ENCODE results near the gene SSH2. TPM values are rescaled to one million over a fixed set of nuclear protein-coding genes. Genes with fewer than 3 reads are reported as not detected.
A peak's percentile ranks its signal among the peaks of the same experiment; 100 is the strongest.

Gene SSH2
- total RNA-seq, 2 experiments from 2014 or later = 32.0 to 33.1 TPM

DNA sequence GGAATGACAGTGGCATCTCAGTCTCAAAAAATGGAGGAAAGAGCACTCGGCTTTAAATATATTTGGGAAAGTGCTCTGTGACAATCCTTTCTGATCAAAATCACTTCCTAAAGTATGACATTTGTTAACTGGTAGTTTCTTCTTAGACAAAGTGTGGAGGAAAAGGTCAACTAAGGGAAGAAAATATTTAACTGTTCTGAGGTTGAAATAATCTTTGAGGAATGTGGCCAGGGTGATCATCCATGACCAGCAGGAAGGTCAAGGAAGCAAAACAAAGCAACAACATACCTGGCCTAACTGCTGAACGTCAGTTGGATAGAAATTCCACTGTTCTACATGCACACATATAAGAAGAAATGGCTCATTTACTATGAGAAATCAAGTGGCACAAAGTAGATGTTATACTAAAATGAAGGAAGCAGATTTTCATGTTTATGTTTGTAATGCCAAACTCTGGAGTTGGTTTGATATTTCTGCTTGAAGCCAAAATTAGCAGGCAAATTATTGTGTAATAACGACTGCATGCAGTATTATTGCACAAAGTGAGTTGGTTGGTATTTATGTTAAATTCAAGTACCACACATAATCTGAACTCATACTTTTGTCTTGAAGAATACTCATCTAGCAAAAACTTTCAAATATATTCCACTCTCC is 220.0 kb downstream of the SSH2 start:
- peak overlapping the region; percentile 19 for H3K27ac Mint-ChIP-seq

GRCh38 chr17:29707212-29707571 is 222.8 kb downstream of the SSH2 start:
- Mint-ChIP-seq H3K4me1 (ENCODE audit: low read depth) (peaks cover 58% of the 10 kb centered on the region), H3K27ac (peak overlapping the region; percentile 95), H3K27me3 (no peaks in the 10 kb centered on the region), H3K36me3 (peaks cover 9% of the 10 kb centered on the region), H3K9me3 (no peaks in the 10 kb centered on the region), H3K4me3 (peak overlapping the region; percentile 76)
- ChIA-PET POLR2A (interaction anchor here (0.6 to 2.7 kb wide), 5 partner anchors 14 to 90 kb away, joined by 3 to 13 read pairs (median 5); no protein-coding TSS in a partner anchor), CTCF (interaction anchor here (1.1 to 3.5 kb wide), 4 partner anchors 45 to 90 kb away, joined by 3 to 19 read pairs (median 10); no protein-coding TSS in a partner anchor)
- DNase-seq = no peak
- intact Hi-C loops (cut with micrococcal nuclease) = loop anchor here (2.0 kb wide), 2 partner anchors 82 to 90 kb away; no protein-coding TSS in a partner anchor

More for the DNA sequence above, 220.0 kb downstream of the SSH2 start:
- Mint-ChIP-seq H3K36me3 (peaks cover 4% of the 10 kb centered on the region), H3K4me3 (no peak overlapping the region), H3K4me1 (ENCODE audit: low read depth) (peaks cover 59% of the 10 kb centered on the region), H3K27me3 (no peaks in the 10 kb centered on the region), H3K9me3 (no peaks in the 10 kb centered on the region)
- ChIA-PET CTCF (interaction anchor here (1.4 kb wide), 1 partner anchor 93 kb away, joined by 4 read pairs; no protein-coding TSS in a partner anchor), POLR2A (no interaction called here)
- intact Hi-C loops (cut with micrococcal nuclease) = no loop called here
- no peak for DNase-seq

DNA sequence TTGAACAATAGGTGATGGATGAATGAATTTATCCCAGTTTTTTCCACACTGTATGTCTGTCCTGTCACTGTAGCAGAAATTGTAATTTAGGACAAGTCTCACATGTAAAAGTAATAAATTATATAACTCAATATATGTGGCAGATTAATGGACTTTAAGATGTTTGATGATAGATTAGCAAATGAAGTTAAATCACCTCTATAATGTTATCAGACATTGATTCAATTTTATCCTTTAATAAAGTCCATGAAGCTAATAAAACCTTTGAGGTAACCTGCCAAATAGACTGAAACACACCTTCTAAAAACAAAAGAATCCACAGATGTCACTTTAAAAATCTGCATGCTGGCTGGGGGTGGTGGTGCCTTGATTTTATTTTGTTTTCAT is 224.0 kb downstream of the SSH2 start:
- CTCF ChIA-PET = interaction anchor here (0.7 to 3.5 kb wide), 9 partner anchors 14 to 140 kb away, joined by 3 to 19 read pairs (median 6); no protein-coding TSS in a partner anchor
- no peaks in the 10 kb centered on the region for H3K27me3 Mint-ChIP-seq
- H3K36me3 Mint-ChIP-seq = peaks cover 9% of the 10 kb centered on the region
- H3K9me3 Mint-ChIP-seq = no peaks in the 10 kb centered on the region
- intact Hi-C loops (cut with micrococcal nuclease) = loop anchor here (1.0 to 2.0 kb wide), 6 partner anchors 14 to 89 kb away; no protein-coding TSS in a partner anchor
- peaks cover 46% of the 10 kb centered on the region for H3K4me1 Mint-ChIP-seq (ENCODE audit: low read depth)
- peak overlapping the region; percentile 76 for H3K4me3 Mint-ChIP-seq
- peak overlapping the region; percentile 95 for H3K27ac Mint-ChIP-seq
- no peak for DNase-seq
- POLR2A ChIA-PET = interaction anchor here (0.6 to 2.7 kb wide), 9 partner anchors 14 to 1657 kb away, joined by 3 to 13 read pairs (median 6); no protein-coding TSS in a partner anchor

GRCh38 chr17:29705386-29705785 is 224.6 kb downstream of the SSH2 start:
- H3K4me1 Mint-ChIP-seq (ENCODE audit: low read depth) = peaks cover 41% of the 10 kb centered on the region
- intact Hi-C loops (cut with micrococcal nuclease) = no loop called here
- no peak for DNase-seq
- peaks cover 6% of the 10 kb centered on the region for H3K36me3 Mint-ChIP-seq
- CTCF ChIA-PET = interaction anchor here (0.7 to 3.5 kb wide), 8 partner anchors 13 to 141 kb away, joined by 3 to 19 read pairs (median 8); no protein-coding TSS in a partner anchor
- no peaks in the 10 kb centered on the region for H3K9me3 Mint-ChIP-seq
- H3K27me3 Mint-ChIP-seq = no peaks in the 10 kb centered on the region
- H3K27ac Mint-ChIP-seq = peak overlapping the region; percentile 95
- H3K4me3 Mint-ChIP-seq = peak overlapping the region; percentile 61
- POLR2A ChIA-PET = interaction anchor here (0.6 to 2.7 kb wide), 8 partner anchors 13 to 1656 kb away, joined by 3 to 13 read pairs (median 6); no protein-coding TSS in a partner anchor

DNA sequence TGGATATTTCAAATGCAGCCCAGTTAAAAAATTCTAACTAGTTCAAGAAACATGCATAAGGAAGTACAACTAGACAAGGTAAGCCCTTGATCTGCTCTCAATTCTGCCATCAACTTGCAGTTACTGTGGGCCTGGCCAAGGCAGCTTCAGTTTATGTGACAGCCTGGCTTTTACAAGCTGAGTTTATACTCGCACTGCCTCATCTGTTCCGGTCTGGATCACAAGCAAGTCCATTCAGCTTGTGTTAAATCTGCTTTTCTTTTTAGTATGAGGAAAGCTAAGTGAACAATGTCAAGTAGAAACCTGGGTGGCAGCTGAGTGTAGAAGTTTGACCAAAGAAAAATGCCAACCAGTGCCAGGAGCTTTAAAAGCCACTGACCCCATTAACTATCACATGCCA is 230.7 kb downstream of the SSH2 start:
- no peak overlapping the region for H3K27ac Mint-ChIP-seq
- H3K36me3 Mint-ChIP-seq = peaks cover 30% of the 10 kb centered on the region
- no peaks in the 10 kb centered on the region for H3K27me3 Mint-ChIP-seq
- POLR2A ChIA-PET = interaction anchor here (0.6 to 0.9 kb wide), 3 partner anchors 34 to 85 kb away, joined by 3 read pairs; no protein-coding TSS in a partner anchor
- peaks cover 10% of the 10 kb centered on the region for H3K4me1 Mint-ChIP-seq (ENCODE audit: low read depth)
- intact Hi-C loops (cut with micrococcal nuclease) = no loop called here
- no peaks in the 10 kb centered on the region for H3K9me3 Mint-ChIP-seq
- H3K4me3 Mint-ChIP-seq = no peak overlapping the region
- CTCF ChIA-PET = interaction anchor here (0.8 to 1.7 kb wide), 5 partner anchors 17 to 328 kb away, joined by 3 to 7 read pairs (median 4); no protein-coding TSS in a partner anchor
- DNase-seq = no peak

- no peak for DNase-seq
- Mint-ChIP-seq H3K36me3 (peaks cover 33% of the 10 kb centered on the region), H3K9me3 (no peaks in the 10 kb centered on the region), H3K27ac (no peak overlapping the region), H3K4me1 (ENCODE audit: low read depth) (peaks cover 9% of the 10 kb centered on the region), H3K4me3 (no peak overlapping the region), H3K27me3 (no peaks in the 10 kb centered on the region)
- ChIA-PET CTCF (interaction anchor here (0.8 to 1.7 kb wide), 5 partner anchors 17 to 328 kb away, joined by 3 to 7 read pairs (median 4); no protein-coding TSS in a partner anchor), POLR2A (interaction anchor here (0.6 to 0.9 kb wide), 2 partner anchors 33 to 85 kb away, joined by 3 read pairs; no protein-coding TSS in a partner anchor)
- intact Hi-C loops (cut with micrococcal nuclease) = no loop called here
Measured at GRCh38 chr17:29698837-29699236, 231.2 kb downstream of the SSH2 start.

- H3K27me3 Mint-ChIP-seq = no peaks in the 10 kb centered on the region
- no peak for DNase-seq
- H3K36me3 Mint-ChIP-seq = peaks cover 36% of the 10 kb centered on the region
- CTCF ChIA-PET = interaction anchor here (0.9 to 1.5 kb wide), 3 partner anchors 16 to 329 kb away, joined by 3 to 6 read pairs (median 4); no protein-coding TSS in a partner anchor
- no peaks in the 10 kb centered on the region for H3K9me3 Mint-ChIP-seq
- intact Hi-C loops (cut with micrococcal nuclease) = no loop called here
- H3K27ac Mint-ChIP-seq = peak overlapping the region; percentile 54
- H3K4me1 Mint-ChIP-seq (ENCODE audit: low read depth) = peaks cover 11% of the 10 kb centered on the region
- H3K4me3 Mint-ChIP-seq = no peak overlapping the region
- POLR2A ChIA-PET = interaction anchor here (0.9 kb wide), 1 partner anchor 33 kb away, joined by 3 read pairs; no protein-coding TSS in a partner anchor
Measured at GRCh38 chr17:29698019-29698777, 231.8 kb downstream of the SSH2 start.

GRCh38 chr17:29697371-29697770 is 232.7 kb downstream of the SSH2 start:
- ChIA-PET CTCF (no interaction called here), POLR2A (no interaction called here)
- intact Hi-C loops (cut with micrococcal nuclease) = no loop called here
- H3K4me1 Mint-ChIP-seq (ENCODE audit: low read depth) = peaks cover 12% of the 10 kb centered on the region
- no peaks in the 10 kb centered on the region for H3K27me3 Mint-ChIP-seq
- H3K36me3 Mint-ChIP-seq = peaks cover 31% of the 10 kb centered on the region
- no peak overlapping the region for H3K4me3 Mint-ChIP-seq
- no peaks in the 10 kb centered on the region for H3K9me3 Mint-ChIP-seq
- H3K27ac Mint-ChIP-seq = no peak overlapping the region
- DNase-seq = no peak

DNA sequence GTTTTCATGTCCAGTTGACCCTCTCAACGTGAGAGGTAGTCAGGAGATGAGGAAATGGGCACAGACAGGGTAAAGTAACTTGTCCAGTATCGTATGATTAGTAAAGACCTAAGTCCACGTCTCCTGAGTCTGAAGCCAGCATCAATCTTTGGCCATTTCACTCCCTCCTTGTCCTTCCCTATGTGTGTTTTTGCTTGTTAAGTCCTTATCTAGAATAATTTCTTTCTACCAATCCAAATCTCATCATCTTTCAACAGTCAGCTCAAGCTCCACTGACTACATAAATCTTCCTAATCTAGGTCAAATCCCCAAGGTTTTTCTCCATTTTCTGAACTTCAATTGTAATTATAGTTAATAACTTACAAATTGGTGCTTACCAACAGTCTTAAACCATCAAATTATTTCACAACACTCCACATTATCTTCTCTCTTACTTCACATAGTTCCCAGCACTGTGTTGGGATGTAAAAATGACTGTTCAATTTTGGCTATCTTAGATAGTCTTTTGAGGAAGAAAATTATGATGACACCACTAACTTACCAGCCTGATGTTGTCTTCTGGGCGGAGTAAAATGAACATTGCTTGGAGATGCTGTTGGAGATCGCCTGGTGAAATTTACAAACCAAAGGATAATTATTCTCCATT is 235.0 kb downstream of the SSH2 start:
- Mint-ChIP-seq H3K36me3 (peaks cover 28% of the 10 kb centered on the region), H3K4me1 (ENCODE audit: low read depth) (peaks cover 19% of the 10 kb centered on the region), H3K4me3 (no peak overlapping the region), H3K27me3 (no peaks in the 10 kb centered on the region), H3K9me3 (no peaks in the 10 kb centered on the region), H3K27ac (peak overlapping the region; percentile 51)
- ChIA-PET CTCF (no interaction called here), POLR2A (no interaction called here)
- intact Hi-C loops (cut with micrococcal nuclease) = no loop called here
- DNase-seq = no peak

DNA sequence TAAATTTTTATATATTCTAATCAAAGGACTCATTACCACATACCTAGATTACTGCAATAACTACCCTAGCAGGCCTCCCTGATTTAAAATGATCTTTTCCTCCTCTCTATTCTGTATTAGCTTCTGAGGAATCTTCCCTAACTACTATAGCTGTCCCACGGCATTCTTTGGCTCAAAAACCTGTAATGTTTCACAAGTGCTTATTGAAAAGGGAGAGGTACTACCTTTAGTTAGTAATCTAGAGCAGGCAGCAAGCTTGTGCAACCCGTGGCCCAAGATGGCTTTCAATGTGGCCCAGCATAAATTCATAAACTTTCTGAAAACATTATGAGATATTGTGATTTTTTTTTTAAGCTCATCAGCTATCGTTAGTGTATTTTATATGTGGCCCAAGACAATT is 236.3 kb downstream of the SSH2 start:
- intact Hi-C loops (cut with micrococcal nuclease) = no loop called here

GRCh38 chr17:29687596-29687995 is 242.4 kb downstream of the SSH2 start:
- Mint-ChIP-seq H3K9me3 (no peaks in the 10 kb centered on the region), H3K4me3 (no peak overlapping the region), H3K36me3 (peaks cover 13% of the 10 kb centered on the region), H3K4me1 (ENCODE audit: low read depth) (peaks cover 17% of the 10 kb centered on the region), H3K27me3 (no peaks in the 10 kb centered on the region), H3K27ac (no peak overlapping the region)
- intact Hi-C loops (cut with micrococcal nuclease) = no loop called here
- ChIA-PET POLR2A (no interaction called here), CTCF (interaction anchor here (1.3 kb wide), 1 partner anchor 10 kb away, joined by 4 read pairs; no protein-coding TSS in a partner anchor)
- DNase-seq = no peak

More for the DNA sequence above, 236.3 kb downstream of the SSH2 start:
- H3K4me3 Mint-ChIP-seq = no peak overlapping the region
- peak overlapping the region; percentile 54 for H3K27ac Mint-ChIP-seq
- CTCF ChIA-PET = interaction anchor here (2.1 kb wide), 1 partner anchor 10 kb away, joined by 5 read pairs; no protein-coding TSS in a partner anchor
- H3K9me3 Mint-ChIP-seq = no peaks in the 10 kb centered on the region
- H3K27me3 Mint-ChIP-seq = no peaks in the 10 kb centered on the region
- no peak for DNase-seq
- POLR2A ChIA-PET = interaction anchor here (0.9 kb wide), 1 partner anchor 29 kb away, joined by 4 read pairs; no protein-coding TSS in a partner anchor
- H3K36me3 Mint-ChIP-seq = peaks cover 23% of the 10 kb centered on the region
- H3K4me1 Mint-ChIP-seq (ENCODE audit: low read depth) = peaks cover 21% of the 10 kb centered on the region
